ENCODE data around the gene DPEP2NB. TPM values are rescaled to one million over a fixed set of nuclear protein-coding genes. Genes with fewer than 3 reads are reported as not detected.
"Not testable (repeated sequence)": the region's sequence is repeated elsewhere in the genome, so short reads cannot be mapped to it uniquely, and the experiment has no call there.

Gene DPEP2NB
- total RNA-seq, 4 donors from 2014 or later = not detected

GRCh38 chr16:68033101-68033500 is 17.4 kb upstream of the DPEP2NB start:
- ATAC-seq (no peak), DNase-seq (no peak)
- no peaks in the 10 kb centered on the region for H3K27me3 ChIP-seq
- in situ Hi-C loops (cut with MboI; ENCODE audit: low sequenced_read_pairs in 4 of 4) (loop anchor here in 2 of 4 donors (25.0 kb wide), 2 partner anchors 221 to 346 kb away; partner anchors contain the start of genes RANBP10 (in 1 of the 2) and TSNAXIP1 (in 1 of the 2)), intact Hi-C loops (cut with DNase I; ENCODE audit: low total_unique reads) (loop anchor here (5.0 kb wide), 1 partner anchor 526 kb away; no protein-coding TSS in a partner anchor)
- no peaks in the 10 kb centered on the region for H3K9me3 ChIP-seq
- H3K27ac ChIP-seq = no peak overlapping the region
- H3K4me1 ChIP-seq = peaks cover 6 to 10% of the 10 kb centered on the region in 2 donors
- no peak overlapping the region for H3K4me3 ChIP-seq
- no peaks in the 10 kb centered on the region for H3K36me3 ChIP-seq
- TF ChIP-seq POLR2A (IDR thresholded peaks at IDR 0.05) = no peak
- TF ChIP-seq, protein P1, sequence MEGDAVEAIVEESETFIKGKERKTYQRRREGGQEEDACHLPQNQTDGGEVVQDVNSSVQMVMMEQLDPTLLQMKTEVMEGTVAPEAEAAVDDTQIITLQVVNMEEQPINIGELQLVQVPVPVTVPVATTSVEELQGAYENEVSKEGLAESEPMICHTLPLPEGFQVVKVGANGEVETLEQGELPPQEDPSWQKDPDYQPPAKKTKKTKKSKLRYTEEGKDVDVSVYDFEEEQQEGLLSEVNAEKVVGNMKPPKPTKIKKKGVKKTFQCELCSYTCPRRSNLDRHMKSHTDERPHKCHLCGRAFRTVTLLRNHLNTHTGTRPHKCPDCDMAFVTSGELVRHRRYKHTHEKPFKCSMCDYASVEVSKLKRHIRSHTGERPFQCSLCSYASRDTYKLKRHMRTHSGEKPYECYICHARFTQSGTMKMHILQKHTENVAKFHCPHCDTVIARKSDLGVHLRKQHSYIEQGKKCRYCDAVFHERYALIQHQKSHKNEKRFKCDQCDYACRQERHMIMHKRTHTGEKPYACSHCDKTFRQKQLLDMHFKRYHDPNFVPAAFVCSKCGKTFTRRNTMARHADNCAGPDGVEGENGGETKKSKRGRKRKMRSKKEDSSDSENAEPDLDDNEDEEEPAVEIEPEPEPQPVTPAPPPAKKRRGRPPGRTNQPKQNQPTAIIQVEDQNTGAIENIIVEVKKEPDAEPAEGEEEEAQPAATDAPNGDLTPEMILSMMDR (IDR thresholded peaks at IDR 0.05 in 4 of 5, conservative IDR thresholded peaks at IDR 0.05 in 1 of 5) = no peak

GRCh38 chr16:68031951-68032350 is 16.2 kb upstream of the DPEP2NB start:
- DNase-seq = no peak
- no peak for ATAC-seq
- Histone ChIP-seq H3K27me3 (no peaks in the 10 kb centered on the region), H3K9me3 (no peaks in the 10 kb centered on the region), H3K27ac (no peak overlapping the region), H3K36me3 (no peaks in the 10 kb centered on the region), H3K4me3 (no peak overlapping the region), H3K4me1 (peaks cover 4 to 10% of the 10 kb centered on the region in 2 donors)
- TF ChIP-seq, protein P1 (IDR thresholded peaks at IDR 0.05 in 4 of 5, conservative IDR thresholded peaks at IDR 0.05 in 1 of 5) = no peak
- no peak for TF ChIP-seq POLR2A (IDR thresholded peaks at IDR 0.05)
- in situ Hi-C loops (cut with MboI; ENCODE audit: low sequenced_read_pairs in 4 of 4) = loop anchor here in 2 of 4 donors (25.0 kb wide), 2 partner anchors 220 to 345 kb away; partner anchors contain the start of genes RANBP10 (in 1 of the 2) and TSNAXIP1 (in 1 of the 2)
- intact Hi-C loops (cut with DNase I; ENCODE audit: low total_unique reads) = loop anchor here (5.0 kb wide), 1 partner anchor 525 kb away; no protein-coding TSS in a partner anchor

- intact Hi-C loops (cut with DNase I; ENCODE audit: low total_unique reads) = loop anchor here (5.0 kb wide), 1 partner anchor 523 kb away; no protein-coding TSS in a partner anchor
- not testable (repeated sequence) for ATAC-seq, H3K27ac ChIP-seq, H3K36me3 ChIP-seq, H3K9me3 ChIP-seq, H3K4me1 ChIP-seq, H3K4me3 ChIP-seq, H3K27me3 ChIP-seq, DNase-seq
- in situ Hi-C loops (cut with MboI; ENCODE audit: low sequenced_read_pairs in 4 of 4) = loop anchor here in 2 of 4 donors (25.0 kb wide), 2 partner anchors 218 to 343 kb away; partner anchors contain the start of genes RANBP10 (in 1 of the 2) and TSNAXIP1 (in 1 of the 2)
These were observed 14.4 kb upstream of the DPEP2NB start for GRCh38 chr16:68030108-68030507.

GRCh38 chr16:68028996-68029395 is 13.3 kb upstream of the DPEP2NB start:
- no peak overlapping the region for H3K4me3 ChIP-seq
- peaks cover 4 to 10% of the 10 kb centered on the region in 2 donors for H3K4me1 ChIP-seq
- TF ChIP-seq, protein P1 (IDR thresholded peaks at IDR 0.05 in 4 of 5, conservative IDR thresholded peaks at IDR 0.05 in 1 of 5) = no peak
- no peak for TF ChIP-seq POLR2A (IDR thresholded peaks at IDR 0.05)
- no peak for DNase-seq
- intact Hi-C loops (cut with DNase I; ENCODE audit: low total_unique reads) = no loop called here
- in situ Hi-C loops (cut with MboI; ENCODE audit: low sequenced_read_pairs in 4 of 4) = loop anchor here in 2 of 4 donors (25.0 kb wide), 2 partner anchors 217 to 342 kb away; partner anchors contain the start of genes RANBP10 (in 1 of the 2) and TSNAXIP1 (in 1 of the 2)
- no peak overlapping the region for H3K27ac ChIP-seq
- no peak for ATAC-seq
- no peaks in the 10 kb centered on the region for H3K27me3 ChIP-seq
- H3K36me3 ChIP-seq = peaks cover 0 to 6% of the 10 kb centered on the region in 2 donors
- no peaks in the 10 kb centered on the region for H3K9me3 ChIP-seq

- Histone ChIP-seq H3K27me3 (no peaks in the 10 kb centered on the region), H3K9me3 (no peaks in the 10 kb centered on the region), H3K4me1 (peaks cover 29% of the 10 kb centered on the region in 2 donors), H3K27ac (peak within 1 kb of the TSS; percentile 88 to 98 (median 90)), H3K4me3 (peak within 1 kb of the TSS; percentile 79 to 99 (median 84)), H3K36me3 (peaks cover 0 to 11% of the 10 kb centered on the region in 2 donors)
- peak; percentile 79 to 88 for DNase-seq
- intact Hi-C loops (cut with DNase I; ENCODE audit: low total_unique reads) (no loop called here), in situ Hi-C loops (cut with MboI; ENCODE audit: low sequenced_read_pairs in 4 of 4) (no loop called here)
- ATAC-seq = peak; percentile 89 to 92
- TF ChIP-seq, protein P1 (IDR thresholded peaks at IDR 0.05 in 4 of 5, conservative IDR thresholded peaks at IDR 0.05 in 1 of 5) = peak in 1 of 5 experiments; percentile 46
- TF ChIP-seq POLR2A (IDR thresholded peaks at IDR 0.05) = peak; percentile 49 to 68
These were observed 7.2 kb upstream of the DPEP2NB start, which contains the start of the genes DDX28 and DUS2 for GRCh38 chr16:68022728-68023537. Gene DDX28, minus strand, starts transcription at chr16:68023232. Its CDS starts 30 bp downstream, at chr16:68023202. Gene DUS2, plus strand, starts transcription at chr16:68023284. Its CDS starts 14,740 bp downstream, at chr16:68038024.
